Gastroesophageal sphincter (tissue), 3 donors: ENCODE measurements around the gene PEX19.

Experiments used
- POLR2A ChIP-seq, 2 donors: fragments of 450-650 bp; IDR thresholded peaks; one replicate each; pipeline ENCODE4 v1.6.1; 2017; ENCODE audit warnings: antibody characterized with exemption in 2 of 2, mild to moderate bottlenecking in 2 of 2, moderate library complexity in 1 of 2
- TF ChIP-seq, protein P1 (sequence below), 4 experiments: fragments of 200-600 bp in 2 of 4; fragments of 450-650 bp in 2 of 4; sonication (generic) in 1 of 4; IDR thresholded peaks; one replicate each; pipeline ENCODE4 v1.5.1; 2017 to 2019; ENCODE audit warnings: antibody characterized with exemption in 4 of 4, mild to moderate bottlenecking in 2 of 4, moderate library complexity in 2 of 4

- no peak for TF ChIP-seq POLR2A (IDR thresholded peaks at IDR 0.05)
- TF ChIP-seq, protein P1, sequence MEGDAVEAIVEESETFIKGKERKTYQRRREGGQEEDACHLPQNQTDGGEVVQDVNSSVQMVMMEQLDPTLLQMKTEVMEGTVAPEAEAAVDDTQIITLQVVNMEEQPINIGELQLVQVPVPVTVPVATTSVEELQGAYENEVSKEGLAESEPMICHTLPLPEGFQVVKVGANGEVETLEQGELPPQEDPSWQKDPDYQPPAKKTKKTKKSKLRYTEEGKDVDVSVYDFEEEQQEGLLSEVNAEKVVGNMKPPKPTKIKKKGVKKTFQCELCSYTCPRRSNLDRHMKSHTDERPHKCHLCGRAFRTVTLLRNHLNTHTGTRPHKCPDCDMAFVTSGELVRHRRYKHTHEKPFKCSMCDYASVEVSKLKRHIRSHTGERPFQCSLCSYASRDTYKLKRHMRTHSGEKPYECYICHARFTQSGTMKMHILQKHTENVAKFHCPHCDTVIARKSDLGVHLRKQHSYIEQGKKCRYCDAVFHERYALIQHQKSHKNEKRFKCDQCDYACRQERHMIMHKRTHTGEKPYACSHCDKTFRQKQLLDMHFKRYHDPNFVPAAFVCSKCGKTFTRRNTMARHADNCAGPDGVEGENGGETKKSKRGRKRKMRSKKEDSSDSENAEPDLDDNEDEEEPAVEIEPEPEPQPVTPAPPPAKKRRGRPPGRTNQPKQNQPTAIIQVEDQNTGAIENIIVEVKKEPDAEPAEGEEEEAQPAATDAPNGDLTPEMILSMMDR (IDR thresholded peaks at IDR 0.05), result no peak
These were observed 57.4 kb downstream of the PEX19 start for GRCh38 chr1:160227561-160227960.
